ENCODE measurements around the gene SMIM43. TPM values are rescaled to one million over a fixed set of nuclear protein-coding genes. Genes with fewer than 3 reads are reported as not detected.

The SMIM43 gene
- polyA plus RNA-seq, 4 donors = 0.53 to 1.4 (median 0.69) TPM

Other genes starting within 250 kb of the SMIM43 start
- 100 to 1,000 TPM; 403 to 472 (median 450) TPM for gene ANXA5, start 68.2 kb downstream of the SMIM43 start, polyA plus RNA-seq (ENCODE audit: insufficient read length in 4 of 4)
- 10 to 100 TPM; 43.6 to 55.6 (median 51.0) TPM for gene EXOSC9, start 36.2 kb upstream of the SMIM43 start, polyA plus RNA-seq (ENCODE audit: insufficient read length in 4 of 4)
- 10 to 100 TPM; 33.7 to 40.9 (median 37.1) TPM for gene CCNA2, start 58.7 kb upstream of the SMIM43 start, polyA plus RNA-seq (ENCODE audit: insufficient read length in 4 of 4)
- 10 to 100 TPM; 24.4 to 28.2 (median 27.4) TPM for gene BBS7, start 105.3 kb upstream of the SMIM43 start, polyA plus RNA-seq (ENCODE audit: insufficient read length in 4 of 4)
- gene TRPC3, start 186.9 kb upstream of the SMIM43 start, polyA plus RNA-seq (ENCODE audit: insufficient read length in 4 of 4) = 1 to 10 TPM in 2 of 4 donors, under 1 TPM in 2; 0.97 to 1.2 (median 1.0) TPM

Data from right renal pelvis (tissue), 4 donors.